Adipocyte (in vitro differentiated cells): Measurements from ENCODE around the gene KICS2.

Experiments used
- DNase-seq: peaks from one replicate; pipeline ENCODE4 v3.0.0-alpha.2; 2015; ENCODE audit warnings: low read depth
- H3K27me3 ChIP-seq: replicated peaks from 2 replicates; pipeline ENCODE4 v1.7.0; 2013; ENCODE audit warnings: mild to moderate bottlenecking, low read length, moderate library complexity; ENCODE audit not compliant: control insufficient read depth, insufficient read depth
- H3K36me3 ChIP-seq: 2 replicates; pipeline ENCODE4 v1.7.0; 2013; ENCODE audit warnings: low read length, mild to moderate bottlenecking, moderate library complexity; ENCODE audit not compliant: control insufficient read depth, insufficient read depth, severe bottlenecking
- H3K4me1 ChIP-seq: 2 replicates; pipeline ENCODE4 v1.7.0; 2013; ENCODE audit warnings: mild to moderate bottlenecking, low read length, moderate library complexity; ENCODE audit not compliant: control insufficient read depth, insufficient read depth
- H3K4me3 ChIP-seq: 2 replicates; pipeline ENCODE4 v1.7.0; 2013; ENCODE audit warnings: mild to moderate bottlenecking, low read length, moderate library complexity
- H3K9ac ChIP-seq: 2 replicates; pipeline ENCODE4 v1.7.0; 2013; ENCODE audit warnings: mild to moderate bottlenecking, low read length, moderate library complexity
- H3K9me3 ChIP-seq: 2 replicates; pipeline ENCODE4 v1.7.0; 2013; ENCODE audit warnings: mild to moderate bottlenecking, low read length, moderate library complexity; ENCODE audit not compliant: control insufficient read depth

Gene KICS2

GRCh38 chr12:64190140-64190539 is 32.0 kb downstream of the KICS2 start:
- DNase-seq, result no peak
- peaks cover 10% of the 10 kb centered on the region for H3K36me3 ChIP-seq
- H3K27me3 ChIP-seq, result no peaks in the 10 kb centered on the region

DNA sequence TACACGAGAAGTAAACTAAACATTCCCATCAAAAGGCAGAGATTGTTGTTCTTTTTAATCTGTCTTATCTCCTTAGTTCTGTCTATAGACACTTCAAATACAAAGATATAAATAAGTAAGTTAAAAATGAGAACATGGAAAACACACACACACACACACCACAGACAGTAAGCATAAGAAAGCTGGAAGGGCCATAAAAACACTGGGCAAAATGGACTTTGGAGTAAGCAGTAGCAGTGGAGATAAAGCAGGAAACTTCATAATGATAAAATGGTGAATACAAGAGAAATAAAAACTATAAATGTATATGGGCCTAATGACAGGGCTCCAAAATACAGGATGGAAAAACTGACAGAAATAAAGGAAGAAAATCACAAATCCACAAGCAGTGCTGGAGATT is 32.6 kb downstream of the KICS2 start:
- Histone ChIP-seq H3K36me3 (peaks cover 10% of the 10 kb centered on the region), H3K9me3 (no peaks in the 10 kb centered on the region), H3K27me3 (no peaks in the 10 kb centered on the region), H3K4me1 (peaks cover 27% of the 10 kb centered on the region), H3K9ac (no peak overlapping the region), H3K4me3 (no peak overlapping the region)
- no peak for DNase-seq

More at GRCh38 chr12:64190140-64190539, 32.0 kb downstream of the KICS2 start:
- Histone ChIP-seq H3K9ac (no peak overlapping the region), H3K4me3 (no peak overlapping the region), H3K9me3 (no peaks in the 10 kb centered on the region), H3K4me1 (peaks cover 26% of the 10 kb centered on the region)

- Histone ChIP-seq H3K36me3 (no peaks in the 10 kb centered on the region), H3K9ac (peak overlapping the region; percentile 54), H3K4me3 (peak overlapping the region; percentile 67), H3K4me1 (peaks cover 27% of the 10 kb centered on the region), H3K9me3 (no peaks in the 10 kb centered on the region), H3K27me3 (no peaks in the 10 kb centered on the region)
- DNase-seq, result no peak
Observed at GRCh38 chr12:64187794-64188193, 34.3 kb downstream of the KICS2 start.

DNA sequence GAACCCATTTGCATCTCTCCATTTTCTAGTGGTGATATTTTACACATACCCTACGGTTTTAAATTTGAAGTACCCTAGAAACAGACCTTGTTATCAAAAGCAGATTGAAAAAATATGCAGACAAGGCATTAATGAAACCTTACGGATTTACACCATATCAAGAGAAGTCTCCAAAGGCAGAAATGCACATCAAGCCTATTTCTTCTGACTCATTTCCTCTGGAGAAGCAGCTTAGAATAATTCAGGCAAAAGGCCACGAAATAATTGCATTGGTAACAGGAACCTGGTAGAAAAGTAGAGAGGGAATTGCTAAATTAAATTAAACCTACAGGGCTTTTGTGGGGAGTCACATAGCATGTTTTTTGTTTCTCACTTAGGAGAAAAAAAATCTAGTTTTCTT is 34.7 kb downstream of the KICS2 start:
- H3K27me3 ChIP-seq, result no peaks in the 10 kb centered on the region
- no peaks in the 10 kb centered on the region for H3K36me3 ChIP-seq

DNA sequence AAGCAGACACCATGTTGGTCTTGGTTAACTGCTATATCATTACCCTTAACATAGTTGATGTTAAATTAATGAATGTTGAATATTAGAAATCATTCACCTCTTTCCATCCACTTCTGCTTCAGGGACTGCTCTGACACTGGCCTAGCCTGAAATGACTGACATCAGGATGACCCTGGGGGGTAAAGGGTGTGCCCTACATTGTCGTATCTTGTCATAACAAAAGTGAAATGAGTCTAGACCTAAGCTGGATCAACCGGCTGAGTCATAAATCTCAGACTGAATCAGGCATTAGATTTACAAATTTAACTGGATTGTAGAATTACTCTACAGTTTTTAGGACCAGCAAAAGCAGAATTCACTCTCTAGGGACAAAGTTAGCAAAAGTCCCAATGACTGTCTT is 35.3 kb downstream of the KICS2 start:
- Histone ChIP-seq H3K4me1 (peaks cover 37% of the 10 kb centered on the region), H3K9me3 (no peaks in the 10 kb centered on the region), H3K36me3 (no peaks in the 10 kb centered on the region), H3K4me3 (peak overlapping the region; percentile 67), H3K27me3 (no peaks in the 10 kb centered on the region), H3K9ac (peak overlapping the region; percentile 54)
- DNase-seq, result peak; percentile 36

More for the DNA sequence above, 34.7 kb downstream of the KICS2 start:
- peaks cover 31% of the 10 kb centered on the region for H3K4me1 ChIP-seq
- peak overlapping the region; percentile 67 for H3K4me3 ChIP-seq
- peak overlapping the region; percentile 54 for H3K9ac ChIP-seq
- DNase-seq, result peak; percentile 64
- H3K9me3 ChIP-seq, result no peaks in the 10 kb centered on the region

GRCh38 chr12:64184216-64184615 is 37.9 kb downstream of the KICS2 start:
- no peaks in the 10 kb centered on the region for H3K9me3 ChIP-seq
- no peaks in the 10 kb centered on the region for H3K36me3 ChIP-seq
- peaks cover 57% of the 10 kb centered on the region for H3K4me1 ChIP-seq
- no peak overlapping the region for H3K4me3 ChIP-seq
- H3K9ac ChIP-seq, result no peak overlapping the region
- DNase-seq, result no peak
- no peaks in the 10 kb centered on the region for H3K27me3 ChIP-seq

DNA sequence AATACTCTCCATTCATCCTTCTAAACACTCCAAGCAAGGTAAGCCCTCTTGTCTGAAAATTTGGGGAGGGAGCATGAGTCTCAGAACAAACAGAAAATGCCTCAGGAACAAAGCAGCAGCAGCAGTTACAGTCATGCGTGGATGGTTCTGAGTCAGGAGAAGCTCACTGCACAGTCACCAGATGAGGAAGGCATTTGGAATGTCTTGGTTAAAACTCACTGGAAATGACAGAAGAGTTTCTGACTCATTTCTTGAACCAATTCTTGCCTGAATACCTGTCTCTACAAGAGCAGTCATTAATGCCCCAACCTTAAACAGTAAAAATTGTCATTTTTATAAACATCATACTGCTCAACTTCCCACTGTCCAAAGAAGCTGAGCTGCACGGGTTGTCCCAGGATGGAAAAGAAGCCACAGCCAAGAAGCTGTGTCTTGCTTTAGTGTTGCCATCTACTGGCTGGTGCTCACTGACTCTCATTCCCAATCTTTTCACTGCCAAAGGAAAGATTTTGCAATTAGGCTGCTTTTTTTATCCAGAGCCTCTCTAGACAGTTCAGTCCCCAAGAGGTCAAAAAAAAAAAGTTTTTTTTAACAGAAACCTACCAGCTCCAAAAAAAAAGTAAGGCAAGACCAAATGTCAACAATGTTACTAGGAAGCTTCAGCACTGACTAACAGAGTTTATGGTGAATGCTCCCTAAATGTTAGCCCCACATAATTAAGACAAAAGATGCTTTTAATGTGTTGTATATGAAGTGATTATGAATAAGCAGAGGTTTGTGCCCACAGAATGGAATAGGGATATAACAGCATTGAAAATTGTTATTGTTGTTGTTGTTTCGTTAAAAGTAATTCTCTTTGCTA is 40.4 kb downstream of the KICS2 start:
- H3K27me3 ChIP-seq, result no peaks in the 10 kb centered on the region
- H3K9ac ChIP-seq, result peak overlapping the region; percentile 80
- no peaks in the 10 kb centered on the region for H3K9me3 ChIP-seq
- H3K4me3 ChIP-seq, result peak overlapping the region; percentile 71
- DNase-seq, result peak; percentile 95
- peaks cover 53% of the 10 kb centered on the region for H3K4me1 ChIP-seq
- H3K36me3 ChIP-seq, result no peaks in the 10 kb centered on the region

DNA sequence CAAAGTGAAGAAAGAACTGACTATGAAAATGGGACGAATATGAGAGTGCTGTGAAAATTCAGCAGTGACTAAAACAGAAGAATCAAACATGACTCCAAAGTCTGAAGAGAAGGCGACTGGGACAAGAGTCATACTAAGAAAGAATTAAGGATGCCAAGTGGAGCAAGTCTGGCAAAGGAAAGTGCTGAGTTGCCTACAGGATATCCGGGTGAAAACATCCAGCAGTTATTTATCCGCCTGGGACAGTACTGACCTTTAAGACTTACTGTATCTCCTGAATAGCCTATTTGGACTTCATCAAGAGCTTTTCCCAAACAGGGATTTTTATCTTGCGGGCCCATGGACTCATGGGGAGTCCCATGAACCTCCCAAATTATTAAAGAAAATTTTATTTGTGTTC is 41.1 kb downstream of the KICS2 start:
- Histone ChIP-seq H3K27me3 (no peaks in the 10 kb centered on the region), H3K9me3 (no peaks in the 10 kb centered on the region), H3K4me3 (peak overlapping the region; percentile 71), H3K9ac (peak overlapping the region; percentile 80), H3K4me1 (peaks cover 51% of the 10 kb centered on the region), H3K36me3 (no peaks in the 10 kb centered on the region)
- peak; percentile 63 for DNase-seq

- H3K4me3 ChIP-seq, result no peak overlapping the region
- no peaks in the 10 kb centered on the region for H3K9me3 ChIP-seq
- no peaks in the 10 kb centered on the region for H3K36me3 ChIP-seq
- peaks cover 60% of the 10 kb centered on the region for H3K4me1 ChIP-seq
- H3K27me3 ChIP-seq, result no peaks in the 10 kb centered on the region
- peak; percentile 64 for DNase-seq
- no peak overlapping the region for H3K9ac ChIP-seq
Observed at GRCh38 chr12:64178122-64178521, 44.0 kb downstream of the KICS2 start.

DNA sequence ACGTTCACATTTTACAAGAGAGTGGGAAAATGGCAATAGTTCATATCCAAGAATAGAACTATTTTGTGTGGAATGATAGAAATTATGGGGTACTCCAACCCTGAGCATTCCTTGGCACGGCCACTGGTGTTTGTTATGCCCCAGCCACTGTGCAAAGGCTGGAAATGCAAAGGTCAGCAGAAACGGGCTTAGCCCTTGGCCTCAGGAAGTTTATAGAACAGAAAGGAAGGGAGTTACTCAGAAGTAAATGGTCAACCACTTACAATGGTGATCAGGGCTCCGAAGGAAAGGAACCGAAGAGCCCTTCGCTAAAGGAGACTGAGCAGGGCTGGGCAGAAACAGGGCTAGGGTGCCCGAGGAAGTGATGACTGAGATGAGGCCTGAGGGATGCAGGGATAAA is 45.1 kb downstream of the KICS2 start:
- Histone ChIP-seq H3K4me3 (no peak overlapping the region), H3K36me3 (no peaks in the 10 kb centered on the region), H3K9ac (no peak overlapping the region), H3K4me1 (peaks cover 62% of the 10 kb centered on the region), H3K27me3 (no peaks in the 10 kb centered on the region), H3K9me3 (no peaks in the 10 kb centered on the region)
- no peak for DNase-seq

DNA sequence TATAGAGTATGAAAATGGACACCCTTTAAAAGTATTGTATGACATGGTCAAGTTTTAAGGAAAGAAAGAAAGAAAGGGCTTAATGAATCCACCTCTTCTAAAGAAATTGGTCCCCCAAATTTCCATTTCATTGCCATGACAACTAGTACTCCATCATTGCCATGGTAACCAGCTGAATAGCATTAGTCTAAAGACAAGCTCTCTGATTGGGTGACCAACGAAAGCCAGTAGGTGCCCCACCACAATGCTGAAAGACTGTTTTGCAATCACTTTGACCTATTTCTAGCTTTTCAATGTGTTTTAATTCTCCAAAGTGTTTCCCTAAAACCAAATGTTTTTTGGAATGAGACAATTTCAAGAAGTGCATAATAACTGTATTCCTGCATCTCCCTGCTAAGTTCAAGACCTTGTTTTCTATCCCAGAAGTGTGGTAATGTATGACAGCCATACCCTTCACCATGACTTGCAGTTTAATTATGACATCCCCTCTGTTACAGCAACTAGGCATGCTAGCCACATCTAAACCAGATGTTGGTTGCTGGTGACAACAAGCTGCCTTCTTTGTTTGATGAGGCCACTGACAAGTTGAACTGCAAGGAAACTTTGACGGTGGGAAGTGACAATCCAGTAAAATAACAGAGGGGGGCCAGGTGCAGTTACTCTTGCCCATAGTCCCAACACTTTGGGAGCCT is 46.7 kb downstream of the KICS2 start:
- H3K36me3 ChIP-seq, result no peaks in the 10 kb centered on the region
- peak; percentile 53 for DNase-seq
- H3K4me3 ChIP-seq, result no peak overlapping the region
- peaks cover 63% of the 10 kb centered on the region for H3K4me1 ChIP-seq
- H3K9me3 ChIP-seq, result no peaks in the 10 kb centered on the region
- no peak overlapping the region for H3K9ac ChIP-seq
- H3K27me3 ChIP-seq, result no peaks in the 10 kb centered on the region
